SHP77 (cell line): ENCODE measurements around the gene TOMM40.
"Not testable (repeated sequence)": the region's sequence is repeated elsewhere in the genome, so short reads cannot be mapped to it uniquely, and the experiment has no call there.

Source experiments
- DNase-seq, 2 experiments: peaks; one replicate each; lab custom pipeline; 2025; lab: John Stamatoyannopoulos, UW

Gene TOMM40

GRCh38 chr19:44897835-44898234, 6.8 kb downstream of the TOMM40 start:
- no peak for DNase-seq

- no peak for DNase-seq
These were observed 9.5 kb downstream of the TOMM40 start for GRCh38 chr19:44900328-44901244.

- DNase-seq: no peak
These were observed 12.2 kb downstream of the TOMM40 start for GRCh38 chr19:44903216-44903601.

GRCh38 chr19:44903602-44904425, 12.8 kb downstream of the TOMM40 start:
- no peak for DNase-seq

- no peak for DNase-seq
These were observed 13.5 kb downstream of the TOMM40 start for GRCh38 chr19:44904426-44904994.

GRCh38 chr19:44905437-44906160, 14.5 kb downstream of the TOMM40 start, which contains the start of gene APOE:
Gene APOE (plus strand): TSS chr19:44905796. CDS start chr19:44906625, 829 bp downstream.
- DNase-seq: no peak

GRCh38 chr19:44907613-44908012, 16.6 kb downstream of the TOMM40 start:
- no peak for DNase-seq

GRCh38 chr19:44908074-44908835, 17.2 kb downstream of the TOMM40 start:
- no peak for DNase-seq

GRCh38 chr19:44908836-44909261, 17.8 kb downstream of the TOMM40 start:
- no peak for DNase-seq

- no peak for DNase-seq
These were observed 18.7 kb downstream of the TOMM40 start for GRCh38 chr19:44909775-44910174.

GRCh38 chr19:44911896-44912295, 20.8 kb downstream of the TOMM40 start:
- DNase-seq: not testable (repeated sequence)

- DNase-seq: no peak
These were observed 21.8 kb downstream of the TOMM40 start for GRCh38 chr19:44912854-44913253.

- not testable (repeated sequence) for DNase-seq
These were observed 22.7 kb downstream of the TOMM40 start for GRCh38 chr19:44913512-44914432.

- DNase-seq: peak; percentile 74 to 77
These were observed 23.6 kb downstream of the TOMM40 start, which contains the start of gene APOC1 for GRCh38 chr19:44914433-44915206. Gene APOC1 (plus strand): TSS chr19:44914608. CDS start chr19:44914892, 284 bp downstream.

- no peak for DNase-seq
These were observed 33.2 kb downstream of the TOMM40 start for GRCh38 chr19:44924243-44924725.

- no peak for DNase-seq
These were observed 34.2 kb downstream of the TOMM40 start for GRCh38 chr19:44925114-44925891.

GRCh38 chr19:44926245-44927077, 35.4 kb downstream of the TOMM40 start:
- DNase-seq: not testable (repeated sequence)
